Effector CD4-positive, alpha-beta T cell (primary cell): Measurements from ENCODE around the gene DDX51.
"Not testable (repeated sequence)": the region's sequence is repeated elsewhere in the genome, so short reads cannot be mapped to it uniquely, and the experiment has no call there.

Experiments
- DNase-seq: peaks from one replicate; pipeline ENCODE4 v3.0.0-alpha.2; 2020

Gene DDX51

DNA sequence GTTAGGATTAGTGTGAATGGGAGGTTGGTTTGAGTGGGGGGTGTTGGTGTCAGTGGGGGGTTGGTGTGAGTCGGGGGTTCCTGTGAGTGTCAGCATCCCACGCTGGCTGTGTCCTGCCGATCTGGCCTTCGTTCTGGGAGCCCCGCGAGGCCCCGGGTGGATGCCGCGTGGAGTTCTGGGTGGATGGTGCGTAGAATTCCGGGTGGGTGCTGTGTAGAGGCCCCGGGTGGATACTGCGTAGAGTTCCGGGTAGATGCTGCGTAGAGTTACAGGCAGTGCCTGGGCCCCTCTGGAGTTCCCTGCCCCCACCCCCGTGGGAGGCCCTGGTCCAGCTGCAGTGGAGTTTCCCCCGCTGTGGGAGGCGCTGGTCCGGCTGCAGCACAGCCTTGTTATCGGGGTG, 8.8 kb upstream of the DDX51 start:
- DNase-seq: no peak

- DNase-seq: no peak
Measured at GRCh38 chr12:132152411-132152821, 8.3 kb upstream of the DDX51 start.

- DNase-seq: no peak
Measured at GRCh38 chr12:132151766-132152410, 7.8 kb upstream of the DDX51 start.

DNA sequence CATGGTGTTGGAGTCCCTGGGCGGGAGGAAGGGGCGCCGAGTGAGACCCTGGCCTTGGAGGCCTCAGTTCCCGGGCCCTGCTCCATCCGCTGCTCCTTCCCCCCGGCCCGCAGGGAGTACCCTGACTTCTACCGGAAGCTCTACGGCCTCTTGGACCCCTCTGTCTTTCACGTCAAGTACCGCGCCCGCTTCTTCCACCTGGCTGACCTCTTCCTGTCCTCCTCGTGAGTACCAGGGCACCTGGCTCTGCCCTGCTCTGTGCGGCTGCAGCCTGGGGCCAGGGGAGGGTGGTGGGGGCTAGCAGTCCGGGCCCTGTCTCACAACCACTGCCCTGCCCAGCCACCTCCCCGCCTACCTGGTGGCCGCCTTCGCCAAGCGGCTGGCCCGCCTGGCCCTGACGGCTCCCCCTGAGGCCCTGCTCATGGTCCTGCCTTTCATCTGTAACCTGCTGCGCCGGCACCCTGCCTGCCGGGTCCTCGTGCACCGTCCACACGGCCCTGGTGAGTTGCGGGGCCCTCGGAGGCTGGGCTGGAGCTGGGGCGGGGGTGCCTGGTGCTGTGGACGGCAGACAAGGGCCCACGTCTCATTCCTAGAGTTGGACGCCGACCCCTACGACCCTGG, 7.1 kb upstream of the DDX51 start:
- no peak for DNase-seq

DNA sequence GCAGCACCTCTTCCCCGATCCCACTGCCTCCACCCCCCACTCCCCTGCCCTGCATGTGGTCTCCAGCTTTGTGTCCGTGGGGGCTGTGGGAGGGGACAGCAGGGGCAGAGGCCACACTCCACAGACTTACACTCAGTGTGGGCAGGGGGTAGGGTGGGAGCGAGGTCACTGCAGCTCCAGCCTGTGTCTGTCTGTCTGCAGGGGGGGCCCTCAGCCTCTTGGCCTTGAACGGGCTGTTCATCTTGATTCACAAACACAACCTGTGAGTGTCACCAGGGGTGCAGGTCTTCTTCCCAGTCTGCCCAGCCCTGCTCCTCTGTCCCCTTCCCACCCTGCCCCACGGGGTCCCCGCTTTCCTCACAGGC, 6.6 kb upstream of the DDX51 start:
- no peak for DNase-seq

DNA sequence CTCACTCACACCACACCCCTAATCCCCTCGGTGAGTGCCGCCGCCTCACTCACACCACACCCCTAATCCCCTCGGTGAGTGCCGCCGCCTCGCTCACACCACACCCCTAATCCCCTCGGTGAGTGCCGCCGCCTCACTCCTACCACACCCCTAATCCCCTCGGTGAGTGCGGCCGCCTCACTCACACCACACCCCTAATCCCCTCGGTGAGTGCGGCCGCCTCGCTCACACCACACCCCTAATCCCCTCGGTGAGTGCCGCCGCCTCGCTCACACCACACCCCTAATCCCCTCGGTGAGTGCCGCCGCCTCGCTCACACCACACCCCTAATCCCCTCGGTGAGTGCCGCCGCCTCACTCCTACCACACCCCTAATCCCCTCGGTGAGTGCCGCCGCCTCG, 5.4 kb upstream of the DDX51 start:
- not testable (repeated sequence) for DNase-seq

GRCh38 chr12:132148368-132149045, 4.4 kb upstream of the DDX51 start:
- no peak for DNase-seq

DNA sequence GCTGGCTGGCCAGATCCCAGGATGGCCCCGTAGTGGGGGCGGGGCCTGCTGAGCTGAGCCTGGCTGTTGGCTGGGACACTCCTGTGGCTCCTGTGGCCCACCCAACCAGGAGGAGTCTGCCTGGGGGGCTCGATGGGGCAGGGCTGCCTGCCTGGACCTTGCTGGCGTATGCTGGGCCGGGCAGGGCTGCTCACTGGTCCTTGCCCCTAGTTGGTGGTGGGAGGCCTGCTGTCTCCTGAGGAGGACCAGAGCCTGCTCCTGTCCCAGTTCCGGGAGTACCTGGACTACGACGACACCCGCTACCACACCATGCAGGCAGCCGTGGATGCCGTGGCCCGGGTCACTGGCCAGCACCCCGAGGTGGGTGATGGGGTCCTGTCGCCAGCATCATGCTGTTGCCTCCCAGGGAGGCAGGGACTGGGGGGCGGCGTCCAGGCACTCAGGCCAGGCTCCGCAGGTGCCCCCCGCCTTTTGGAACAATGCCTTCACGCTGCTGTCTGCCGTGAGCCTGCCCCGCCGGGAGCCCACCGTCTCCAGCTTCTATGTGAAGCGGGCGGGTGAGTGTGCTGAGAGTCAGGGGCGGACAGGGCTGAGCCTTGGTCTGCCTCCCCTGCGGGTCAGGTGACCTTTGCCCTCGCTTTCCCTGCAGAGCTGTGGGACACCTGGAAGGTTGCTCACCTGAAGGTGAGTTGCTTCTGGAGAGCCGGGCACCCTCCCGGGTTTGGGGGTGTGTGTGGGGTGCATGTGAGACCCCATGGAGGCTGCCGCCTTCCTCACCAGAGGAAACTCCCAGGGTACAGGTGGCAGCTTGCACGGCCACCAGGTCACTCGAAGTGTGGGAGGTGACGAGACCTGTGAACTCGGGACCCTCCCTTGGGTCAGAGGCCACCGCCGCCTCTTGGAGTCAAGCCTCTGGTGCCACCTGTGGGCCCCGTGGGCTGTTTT, 3.6 kb upstream of the DDX51 start:
- DNase-seq: no peak

DNA sequence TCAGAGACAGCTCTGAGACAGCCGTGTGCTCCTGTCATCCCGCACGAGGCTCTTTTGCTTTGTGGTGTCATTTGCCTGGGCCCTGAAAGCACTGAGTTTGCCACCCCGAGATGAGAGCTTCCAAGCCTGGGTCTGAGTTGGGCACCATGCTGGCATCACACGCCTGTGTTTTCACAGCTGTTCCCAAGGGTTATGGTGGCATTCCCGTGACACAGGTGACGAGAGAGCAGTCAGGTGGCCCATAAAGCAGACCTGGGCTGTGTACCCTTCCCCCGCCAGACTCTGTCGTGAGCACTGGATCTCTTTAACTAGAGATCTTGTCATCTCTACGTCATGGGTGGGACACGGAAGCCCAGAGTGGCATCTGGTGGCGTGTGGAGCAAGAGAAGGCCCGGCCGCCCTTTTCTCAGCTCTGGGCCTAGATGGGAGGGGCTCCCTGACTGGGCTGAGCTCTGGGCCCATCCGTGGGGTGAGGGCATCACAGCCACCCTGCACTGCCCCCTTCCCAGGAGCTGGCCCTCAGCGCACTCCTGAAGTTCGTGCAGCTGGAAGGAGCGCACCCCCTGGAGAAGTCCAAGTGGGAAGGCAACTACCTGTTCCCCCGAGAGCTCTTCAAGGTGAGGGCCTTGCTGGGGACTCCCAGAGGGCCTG, 2.8 kb upstream of the DDX51 start:
- DNase-seq: no peak

GRCh38 chr12:132146098-132146497, 2.0 kb upstream of the DDX51 start:
- no peak for DNase-seq

GRCh38 chr12:132145334-132145733, 1.2 kb upstream of the DDX51 start:
- DNase-seq: no peak

- DNase-seq: no peak
Measured at GRCh38 chr12:132144810-132145168, 670 bp upstream of the DDX51 start.

DNA sequence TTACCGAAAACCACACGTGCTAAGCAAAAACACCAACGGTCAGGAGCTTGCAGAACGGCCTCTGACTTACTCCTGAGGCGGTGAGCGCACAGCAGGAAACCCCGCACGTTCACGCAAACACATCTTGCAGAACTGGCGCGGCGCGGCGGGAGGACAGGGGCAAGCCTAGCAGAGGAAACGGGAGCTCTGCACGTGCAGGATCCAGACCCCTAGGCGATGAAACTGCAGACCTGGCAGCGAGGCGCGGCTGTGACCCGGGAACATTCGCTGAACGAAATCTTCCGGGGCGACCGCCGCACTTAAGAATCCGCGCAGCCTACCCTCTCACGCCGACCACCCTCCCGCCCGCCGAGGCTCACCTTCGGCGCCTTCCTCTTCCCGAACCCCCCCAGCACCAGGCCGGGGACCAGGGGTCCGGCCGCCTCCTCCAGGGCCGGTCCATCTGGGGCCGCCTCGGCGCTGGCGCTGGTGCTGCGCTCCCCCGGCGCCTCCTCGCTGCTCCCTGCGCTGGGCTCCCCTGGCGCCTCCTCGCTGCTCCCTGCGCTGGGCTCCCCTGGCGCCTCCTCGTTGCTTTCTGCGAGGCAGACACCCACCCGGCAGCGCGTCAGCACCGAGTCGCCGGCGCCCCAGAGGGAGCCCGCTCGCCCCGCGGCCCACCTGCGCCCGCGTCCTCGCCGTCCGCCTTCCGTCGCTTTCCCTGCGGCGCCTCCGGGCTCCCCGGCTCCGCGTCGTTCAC, 615 bp downstream of the DDX51 start:
- peak; percentile 30 for DNase-seq

- DNase-seq: no peak
Measured at GRCh38 chr12:132142679-132143335, 1.3 kb downstream of the DDX51 start.

- DNase-seq: no peak
Measured at GRCh38 chr12:132141976-132142678, 2.0 kb downstream of the DDX51 start.

- no peak for DNase-seq
Measured at GRCh38 chr12:132140918-132141841, 2.9 kb downstream of the DDX51 start.

GRCh38 chr12:132140501-132140900, 3.6 kb downstream of the DDX51 start:
- no peak for DNase-seq

DNA sequence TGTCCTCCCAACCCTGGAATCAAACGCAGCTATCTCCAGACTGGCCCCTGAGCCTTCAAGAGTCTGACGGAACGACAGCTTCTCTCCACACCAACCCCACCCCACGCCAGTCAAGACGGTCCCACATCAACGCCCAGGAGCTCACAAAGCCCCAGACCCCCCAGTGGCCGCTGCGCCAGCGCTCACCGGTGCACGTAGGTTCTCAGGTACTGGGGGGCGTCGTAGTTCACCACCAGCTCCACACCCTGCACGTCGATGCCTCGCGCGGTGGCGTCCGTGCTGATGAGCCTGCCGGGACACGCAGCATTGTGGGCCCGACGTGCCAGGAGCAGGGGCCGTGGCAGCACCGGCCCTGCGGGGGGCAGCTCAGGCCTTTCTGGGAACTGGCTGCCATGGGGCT, 4.2 kb downstream of the DDX51 start:
- DNase-seq: no peak
